ENCODE measurements around the gene SLC22A23. TPM values are rescaled to one million over a fixed set of nuclear protein-coding genes. Genes with fewer than 3 reads are reported as not detected.
A peak's percentile ranks its signal among the peaks of the same experiment; 100 is the strongest.

SLC22A23 gene
- total RNA-seq, 1 donor from 2014 or later: 5.7 TPM

DNA sequence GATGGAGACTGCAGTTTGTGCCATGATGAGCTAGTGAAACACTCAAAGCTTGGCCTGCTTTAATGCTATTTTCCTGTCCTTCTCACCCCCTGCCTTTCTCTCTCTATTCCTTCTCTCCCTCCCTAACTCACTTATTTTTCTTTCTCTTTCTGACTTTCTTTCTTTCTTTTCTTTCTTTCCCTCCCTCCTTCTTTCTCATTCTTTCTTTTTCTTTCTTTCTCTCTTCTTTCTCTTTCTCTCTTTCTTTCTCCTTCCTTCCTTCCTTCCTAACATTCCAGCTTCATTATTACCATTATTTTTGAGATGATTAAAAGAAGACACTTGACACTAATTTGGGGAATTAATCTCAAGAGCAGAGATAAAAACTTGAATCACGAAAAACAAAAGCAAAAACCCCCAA lies 39.5 kb upstream of the SLC22A23 start:
- peaks cover 7% of the 10 kb centered on the region for H3K4me1 ChIP-seq (ENCODE audit: insufficient read depth, low read length)
- no peak overlapping the region for H3K27ac ChIP-seq (ENCODE audit: low read depth, low read length)
- H3K4me3 Mint-ChIP-seq (ENCODE audit: unreplicated experiment): no peak overlapping the region
- no peaks in the 10 kb centered on the region for H3K9me3 ChIP-seq (ENCODE audit: insufficient read depth, low read depth, low read length)
- no peaks in the 10 kb centered on the region for H3K36me3 Mint-ChIP-seq (ENCODE audit: low read depth, unreplicated experiment)
- peaks cover 20% of the 10 kb centered on the region for H3K27me3 Mint-ChIP-seq (ENCODE audit: low read depth, unreplicated experiment)
- no peak for DNase-seq (ENCODE audit: low read depth)
- peaks cover 2% of the 10 kb centered on the region for H3K27me3 ChIP-seq (ENCODE audit: insufficient read depth, low read length)
- TF ChIP-seq, protein P1, sequence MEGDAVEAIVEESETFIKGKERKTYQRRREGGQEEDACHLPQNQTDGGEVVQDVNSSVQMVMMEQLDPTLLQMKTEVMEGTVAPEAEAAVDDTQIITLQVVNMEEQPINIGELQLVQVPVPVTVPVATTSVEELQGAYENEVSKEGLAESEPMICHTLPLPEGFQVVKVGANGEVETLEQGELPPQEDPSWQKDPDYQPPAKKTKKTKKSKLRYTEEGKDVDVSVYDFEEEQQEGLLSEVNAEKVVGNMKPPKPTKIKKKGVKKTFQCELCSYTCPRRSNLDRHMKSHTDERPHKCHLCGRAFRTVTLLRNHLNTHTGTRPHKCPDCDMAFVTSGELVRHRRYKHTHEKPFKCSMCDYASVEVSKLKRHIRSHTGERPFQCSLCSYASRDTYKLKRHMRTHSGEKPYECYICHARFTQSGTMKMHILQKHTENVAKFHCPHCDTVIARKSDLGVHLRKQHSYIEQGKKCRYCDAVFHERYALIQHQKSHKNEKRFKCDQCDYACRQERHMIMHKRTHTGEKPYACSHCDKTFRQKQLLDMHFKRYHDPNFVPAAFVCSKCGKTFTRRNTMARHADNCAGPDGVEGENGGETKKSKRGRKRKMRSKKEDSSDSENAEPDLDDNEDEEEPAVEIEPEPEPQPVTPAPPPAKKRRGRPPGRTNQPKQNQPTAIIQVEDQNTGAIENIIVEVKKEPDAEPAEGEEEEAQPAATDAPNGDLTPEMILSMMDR (IDR thresholded peaks at IDR 0.05; ENCODE audit: insufficient read depth, low read depth, low read length): no peak
- no peak for TF ChIP-seq EZH2 (IDR thresholded peaks at IDR 0.05; ENCODE audit: insufficient read depth, low read length)
- H2AFZ ChIP-seq (ENCODE audit: low read depth, low read length): no peak overlapping the region
- no peak overlapping the region for H3K27ac Mint-ChIP-seq (ENCODE audit: unreplicated experiment)
- no peaks in the 10 kb centered on the region for H3K36me3 ChIP-seq (ENCODE audit: insufficient read depth, low read length)
- H3K4me2 ChIP-seq (ENCODE audit: low read length): no peak overlapping the region
- H3K9ac ChIP-seq (ENCODE audit: low read length): no peak overlapping the region
- FAIRE-seq: no peak
- no peak overlapping the region for H3K4me3 ChIP-seq (ENCODE audit: insufficient read depth, low read depth, low read length)
- no peaks in the 10 kb centered on the region for H3K79me2 ChIP-seq (ENCODE audit: insufficient read depth, low read length)
- peaks cover 3% of the 10 kb centered on the region for H3K9me3 Mint-ChIP-seq (ENCODE audit: unreplicated experiment)
- no peaks in the 10 kb centered on the region for H4K20me1 ChIP-seq (ENCODE audit: insufficient read depth, low read length)
- H3K4me1 Mint-ChIP-seq (ENCODE audit: low read depth, unreplicated experiment): peaks cover under 1% of the 10 kb centered on the region

DNA sequence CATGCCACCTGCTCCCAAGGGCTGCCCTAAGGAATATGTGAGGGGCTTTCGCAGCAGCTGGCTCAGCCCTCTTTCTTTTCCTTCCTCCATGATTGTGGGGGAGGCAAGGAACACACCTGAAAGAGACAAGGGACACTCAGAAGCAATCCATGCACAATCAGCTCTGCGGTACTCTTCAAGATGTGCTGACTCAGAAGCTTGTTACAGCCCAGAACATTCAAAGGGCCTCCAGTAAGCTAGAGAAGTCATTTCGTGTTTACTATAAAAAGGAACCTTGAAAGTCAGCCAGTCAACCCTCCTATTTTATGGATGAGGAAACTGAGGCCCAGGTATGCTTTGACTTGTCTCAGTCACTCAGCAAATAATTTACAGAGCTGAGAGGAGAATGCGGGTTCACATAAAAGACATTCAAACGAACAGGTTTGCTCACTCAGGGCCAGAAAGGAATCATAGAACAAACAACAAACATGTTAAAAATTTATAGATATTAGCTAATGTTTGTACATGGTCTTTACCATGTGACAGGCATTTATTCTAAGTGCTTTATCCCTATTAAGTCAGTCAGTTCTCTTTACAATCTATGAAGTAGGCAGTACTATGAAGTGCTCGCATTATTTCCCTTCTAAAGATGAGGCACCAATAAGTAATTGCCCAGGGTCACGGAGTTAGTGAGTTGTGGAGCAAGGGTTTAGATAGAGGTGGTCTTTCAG lies 37.7 kb upstream of the SLC22A23 start:
- Histone ChIP-seq H3K36me3 (ENCODE audit: insufficient read depth, low read length) (no peaks in the 10 kb centered on the region), H3K4me1 (ENCODE audit: insufficient read depth, low read length) (peaks cover 2% of the 10 kb centered on the region), H3K79me2 (ENCODE audit: insufficient read depth, low read length) (no peaks in the 10 kb centered on the region), H4K20me1 (ENCODE audit: insufficient read depth, low read length) (no peaks in the 10 kb centered on the region), H3K9me3 (ENCODE audit: insufficient read depth, low read depth, low read length) (no peaks in the 10 kb centered on the region), H3K9ac (ENCODE audit: low read length) (no peak overlapping the region), H2AFZ (ENCODE audit: low read depth, low read length) (no peak overlapping the region), H3K27ac (ENCODE audit: low read depth, low read length) (no peak overlapping the region), H3K4me3 (ENCODE audit: insufficient read depth, low read depth, low read length) (no peak overlapping the region), H3K27me3 (ENCODE audit: insufficient read depth, low read length) (peaks cover 2% of the 10 kb centered on the region), H3K4me2 (ENCODE audit: low read length) (no peak overlapping the region)
- H3K36me3 Mint-ChIP-seq (ENCODE audit: low read depth, unreplicated experiment): no peaks in the 10 kb centered on the region
- no peak for FAIRE-seq
- no peak overlapping the region for H3K27ac Mint-ChIP-seq (ENCODE audit: unreplicated experiment)
- H3K4me3 Mint-ChIP-seq (ENCODE audit: unreplicated experiment): no peak overlapping the region
- peaks cover under 1% of the 10 kb centered on the region for H3K4me1 Mint-ChIP-seq (ENCODE audit: low read depth, unreplicated experiment)
- no peak for DNase-seq (ENCODE audit: low read depth)
- TF ChIP-seq, protein P1 (IDR thresholded peaks at IDR 0.05; ENCODE audit: insufficient read depth, low read depth, low read length): no peak
- no peak for TF ChIP-seq EZH2 (IDR thresholded peaks at IDR 0.05; ENCODE audit: insufficient read depth, low read length)
- peaks cover 20% of the 10 kb centered on the region for H3K27me3 Mint-ChIP-seq (ENCODE audit: low read depth, unreplicated experiment)
- H3K9me3 Mint-ChIP-seq (ENCODE audit: unreplicated experiment): peaks cover 3% of the 10 kb centered on the region

DNA sequence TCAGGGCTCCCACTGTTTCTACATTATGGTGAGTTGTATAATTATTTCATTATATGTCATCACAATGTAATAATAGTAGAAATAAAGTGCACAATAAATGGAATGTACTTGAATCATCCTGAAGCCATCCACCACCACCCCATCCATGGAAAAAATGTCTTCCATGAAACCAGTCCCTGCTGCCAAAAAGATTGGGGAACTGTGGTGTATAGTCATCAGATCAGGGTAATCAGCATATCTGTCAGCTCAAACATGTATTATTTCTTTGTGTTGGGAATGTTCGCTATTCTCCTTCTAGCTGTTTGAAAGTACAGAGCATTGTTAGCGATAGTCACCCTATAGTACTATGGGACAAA lies 33.8 kb upstream of the SLC22A23 start:
- peaks cover 2% of the 10 kb centered on the region for H3K36me3 Mint-ChIP-seq (ENCODE audit: low read depth, unreplicated experiment)
- peak; percentile 75 for DNase-seq (ENCODE audit: low read depth)
- H3K4me3 Mint-ChIP-seq (ENCODE audit: unreplicated experiment): no peak overlapping the region
- Histone ChIP-seq H3K4me2 (ENCODE audit: low read length) (no peak overlapping the region), H3K27ac (ENCODE audit: low read depth, low read length) (no peak overlapping the region), H3K36me3 (ENCODE audit: insufficient read depth, low read length) (no peaks in the 10 kb centered on the region), H3K4me3 (ENCODE audit: insufficient read depth, low read depth, low read length) (no peak overlapping the region), H2AFZ (ENCODE audit: low read depth, low read length) (no peak overlapping the region), H3K4me1 (ENCODE audit: insufficient read depth, low read length) (peaks cover 8% of the 10 kb centered on the region), H3K79me2 (ENCODE audit: insufficient read depth, low read length) (no peaks in the 10 kb centered on the region), H4K20me1 (ENCODE audit: insufficient read depth, low read length) (no peaks in the 10 kb centered on the region), H3K9ac (ENCODE audit: low read length) (no peak overlapping the region), H3K9me3 (ENCODE audit: insufficient read depth, low read depth, low read length) (peaks cover 3% of the 10 kb centered on the region), H3K27me3 (ENCODE audit: insufficient read depth, low read length) (peaks cover 2% of the 10 kb centered on the region)
- H3K27me3 Mint-ChIP-seq (ENCODE audit: low read depth, unreplicated experiment): peaks cover 10% of the 10 kb centered on the region
- no peak overlapping the region for H3K27ac Mint-ChIP-seq (ENCODE audit: unreplicated experiment)
- TF ChIP-seq EZH2 (IDR thresholded peaks at IDR 0.05; ENCODE audit: insufficient read depth, low read length): no peak
- TF ChIP-seq, protein P1 (IDR thresholded peaks at IDR 0.05; ENCODE audit: insufficient read depth, low read depth, low read length): no peak
- peaks cover 13% of the 10 kb centered on the region for H3K4me1 Mint-ChIP-seq (ENCODE audit: low read depth, unreplicated experiment)
- peaks cover 14% of the 10 kb centered on the region for H3K9me3 Mint-ChIP-seq (ENCODE audit: unreplicated experiment)
- FAIRE-seq: no peak
